Raji (cell line): ENCODE results near the gene NET1.

Source experiments
- POLR2A ChIP-seq: IDR thresholded peaks from 2 replicates; pipeline ENCODE4 v1.6.1; 2011; ENCODE audit warnings: low read depth, low read length, control low read depth; ENCODE audit not compliant: insufficient read depth

NET1 gene

DNA sequence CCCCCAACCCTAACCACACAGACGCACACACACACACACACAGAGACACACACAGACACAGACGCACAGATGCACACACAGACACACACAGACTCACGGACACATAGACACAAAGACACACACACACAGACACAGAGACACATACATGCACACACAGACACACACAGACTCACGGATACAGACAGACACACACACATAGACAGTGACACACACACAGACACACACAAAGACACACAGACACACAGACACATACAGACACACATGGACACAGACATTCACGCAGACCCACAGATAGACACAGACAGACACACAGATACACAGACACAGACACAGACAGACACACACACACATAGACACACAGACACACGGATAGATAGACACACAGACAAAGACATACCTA lies 84.9 kb downstream of the NET1 start:
- no peak for TF ChIP-seq POLR2A

DNA sequence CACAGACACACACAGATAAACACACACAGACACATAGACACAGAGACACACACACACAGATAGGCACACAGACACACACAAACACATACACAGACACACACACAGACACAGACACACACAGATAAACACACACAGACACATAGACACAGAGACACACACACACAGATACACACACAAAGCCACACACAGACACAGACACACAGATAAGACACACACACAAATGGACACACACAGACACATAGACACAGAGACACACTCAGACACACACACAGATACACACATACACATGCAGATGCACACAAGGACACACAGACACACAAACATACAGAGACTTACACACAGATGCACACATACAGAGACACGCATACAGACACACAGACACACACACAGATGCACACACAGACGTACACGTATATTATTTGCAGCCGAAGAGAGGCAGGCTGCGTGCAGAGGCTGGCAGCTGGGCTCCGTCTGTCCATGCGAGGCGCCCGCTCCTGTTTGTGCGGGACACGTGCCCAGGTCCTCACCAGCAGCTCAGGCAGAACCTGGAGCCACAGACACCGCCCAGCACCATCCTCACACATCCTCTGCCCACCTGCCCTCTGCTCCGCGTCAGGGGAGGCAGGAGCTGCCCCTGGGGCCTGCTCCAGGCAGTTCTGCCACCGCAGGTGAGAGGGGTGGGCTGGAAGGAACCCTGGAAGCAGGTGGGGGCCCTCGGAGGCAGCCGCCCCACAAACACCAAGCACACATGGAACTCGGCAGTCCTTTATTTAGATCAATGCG lies 85.8 kb downstream of the NET1 start:
- no peak for TF ChIP-seq POLR2A

DNA sequence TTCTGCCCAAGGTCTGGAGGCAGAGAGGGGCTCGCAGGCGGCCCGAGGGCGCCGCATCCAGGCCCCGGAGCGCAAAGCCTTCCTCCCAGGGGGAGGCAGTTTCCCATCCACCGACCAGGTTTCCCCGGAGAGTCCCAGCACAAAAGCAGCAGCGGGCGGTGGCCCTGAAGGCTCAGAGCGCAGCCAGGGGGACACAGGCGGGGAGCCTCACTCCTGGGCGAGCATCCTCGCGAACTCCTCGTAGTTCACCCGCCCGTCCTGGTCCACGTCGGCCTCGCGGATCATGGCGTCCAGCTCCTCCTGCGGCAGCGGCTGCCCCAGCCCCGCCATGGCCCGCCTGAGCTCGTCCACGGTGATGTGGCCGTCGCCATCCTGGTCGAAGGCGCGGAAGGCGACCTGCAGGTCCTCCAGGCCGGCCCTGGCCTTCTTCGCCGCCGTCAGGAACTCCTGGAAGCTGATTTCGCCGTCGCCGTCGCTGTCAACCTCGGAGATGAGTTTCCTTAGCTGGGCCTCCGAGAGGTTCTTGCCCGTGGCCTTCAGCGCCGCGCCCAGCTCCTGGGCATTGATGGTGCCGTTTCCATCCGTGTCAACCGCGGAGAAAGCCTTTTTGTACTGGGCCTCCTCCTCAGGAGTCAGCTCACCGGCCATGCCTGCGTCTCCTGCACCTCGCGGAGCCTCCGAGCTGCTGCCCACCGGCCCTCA lies 86.6 kb downstream of the NET1 start:
- no peak for TF ChIP-seq POLR2A

DNA sequence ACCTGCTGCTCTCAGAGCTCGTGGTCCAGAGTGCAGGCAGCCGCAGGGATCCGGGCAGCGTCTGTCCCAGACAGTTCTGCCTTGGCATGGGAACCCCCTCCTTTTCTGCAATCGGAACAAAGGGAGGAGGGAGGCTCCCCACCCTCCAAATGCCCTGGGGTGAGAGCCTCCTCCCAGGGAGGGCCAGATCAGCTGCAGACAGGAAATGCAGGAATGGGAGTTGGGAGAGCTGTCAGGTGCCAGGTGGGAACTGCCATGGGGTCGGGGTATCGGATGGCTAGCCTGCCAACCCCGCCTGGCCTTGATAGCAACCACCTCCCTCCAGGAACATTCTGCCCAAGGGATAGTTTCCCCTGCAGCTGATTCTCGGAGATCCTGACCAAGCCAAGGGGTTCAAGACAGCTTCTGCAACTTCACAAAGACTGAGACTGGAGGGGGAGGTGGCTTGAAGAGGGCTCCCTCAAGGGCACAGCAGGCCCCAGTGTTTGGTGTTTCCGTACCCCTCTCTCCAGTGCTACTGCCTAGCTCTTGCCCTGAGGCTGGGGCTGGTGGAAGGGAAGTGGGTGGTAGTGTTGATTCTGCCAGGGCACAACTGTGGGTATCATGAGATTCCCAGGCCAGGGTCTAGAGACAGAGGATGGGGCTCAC lies 87.3 kb downstream of the NET1 start, which contains the start of gene CALML5:
Gene CALML5, minus strand, starts transcription at position 78 of the 648 bp plus-strand sequence. CDS start 132 bp downstream, outside the sequence.
- no peak for TF ChIP-seq POLR2A

DNA sequence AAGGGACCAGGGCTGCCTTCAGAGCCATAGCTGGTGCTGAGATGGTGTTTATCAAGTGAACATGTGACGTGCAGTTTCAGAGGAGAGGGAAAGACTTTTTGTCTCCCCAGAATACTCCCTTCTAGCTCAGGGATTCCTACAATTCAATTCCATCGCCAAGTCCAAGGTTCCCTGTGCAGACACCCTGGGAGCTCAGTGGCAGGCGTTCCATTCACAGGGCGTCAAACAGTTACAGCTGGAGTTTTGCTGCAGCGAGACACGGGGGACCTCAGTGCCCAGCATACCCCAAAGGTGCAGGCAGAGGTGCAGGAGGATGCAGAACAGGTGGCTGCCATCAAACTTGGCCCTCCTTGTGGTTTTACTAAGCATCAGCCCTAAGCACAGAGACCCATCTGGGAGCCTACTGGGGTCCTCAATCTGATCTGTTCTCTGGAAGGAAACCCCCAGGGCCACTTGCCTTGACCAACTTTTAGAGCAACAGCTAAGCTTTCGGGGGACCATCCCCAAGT lies 87.9 kb downstream of the NET1 start:
- TF ChIP-seq POLR2A, result no peak

DNA sequence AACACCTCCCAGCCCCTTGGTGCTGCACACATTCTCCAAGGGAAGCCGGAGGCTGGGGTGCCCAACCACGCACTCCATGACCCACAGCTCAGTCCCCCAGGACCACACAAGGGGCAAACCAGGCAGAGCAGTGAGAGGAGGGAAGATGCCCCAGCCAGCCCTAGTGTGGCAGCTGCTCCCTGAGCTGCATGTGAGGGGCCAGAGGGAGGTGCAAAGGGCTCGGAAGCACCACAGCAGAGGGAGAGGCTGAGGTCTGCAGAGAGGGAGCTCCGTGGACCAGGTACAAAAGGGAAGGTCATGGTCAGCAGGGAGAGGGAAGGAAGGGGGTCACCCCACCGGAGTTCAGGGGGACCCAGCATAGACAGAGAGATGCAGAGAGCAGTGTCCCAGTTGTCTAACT lies 88.6 kb downstream of the NET1 start:
- TF ChIP-seq POLR2A, result no peak

DNA sequence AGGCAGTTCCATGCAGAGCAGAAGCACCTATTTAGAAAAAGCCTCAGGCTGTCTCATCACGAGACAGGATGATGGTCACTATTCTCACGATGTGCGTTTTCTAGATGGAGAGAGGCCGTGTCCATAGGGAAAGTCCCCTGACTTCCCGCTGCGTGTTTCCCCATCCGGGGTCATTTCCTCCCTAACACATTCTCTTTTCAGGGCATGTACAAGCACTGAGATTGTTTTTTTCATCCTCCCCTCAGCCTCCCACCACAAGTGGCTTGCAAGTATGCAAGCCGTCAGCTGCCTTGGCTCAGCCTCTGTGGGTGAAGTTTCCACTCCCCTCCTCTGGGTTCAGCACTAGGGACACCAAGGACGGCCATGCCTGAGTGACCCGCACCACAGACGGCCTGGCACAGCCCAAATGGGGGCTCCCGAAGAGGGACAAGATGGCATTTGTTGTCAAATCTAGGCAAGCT lies 89.7 kb downstream of the NET1 start:
- TF ChIP-seq POLR2A, result no peak

DNA sequence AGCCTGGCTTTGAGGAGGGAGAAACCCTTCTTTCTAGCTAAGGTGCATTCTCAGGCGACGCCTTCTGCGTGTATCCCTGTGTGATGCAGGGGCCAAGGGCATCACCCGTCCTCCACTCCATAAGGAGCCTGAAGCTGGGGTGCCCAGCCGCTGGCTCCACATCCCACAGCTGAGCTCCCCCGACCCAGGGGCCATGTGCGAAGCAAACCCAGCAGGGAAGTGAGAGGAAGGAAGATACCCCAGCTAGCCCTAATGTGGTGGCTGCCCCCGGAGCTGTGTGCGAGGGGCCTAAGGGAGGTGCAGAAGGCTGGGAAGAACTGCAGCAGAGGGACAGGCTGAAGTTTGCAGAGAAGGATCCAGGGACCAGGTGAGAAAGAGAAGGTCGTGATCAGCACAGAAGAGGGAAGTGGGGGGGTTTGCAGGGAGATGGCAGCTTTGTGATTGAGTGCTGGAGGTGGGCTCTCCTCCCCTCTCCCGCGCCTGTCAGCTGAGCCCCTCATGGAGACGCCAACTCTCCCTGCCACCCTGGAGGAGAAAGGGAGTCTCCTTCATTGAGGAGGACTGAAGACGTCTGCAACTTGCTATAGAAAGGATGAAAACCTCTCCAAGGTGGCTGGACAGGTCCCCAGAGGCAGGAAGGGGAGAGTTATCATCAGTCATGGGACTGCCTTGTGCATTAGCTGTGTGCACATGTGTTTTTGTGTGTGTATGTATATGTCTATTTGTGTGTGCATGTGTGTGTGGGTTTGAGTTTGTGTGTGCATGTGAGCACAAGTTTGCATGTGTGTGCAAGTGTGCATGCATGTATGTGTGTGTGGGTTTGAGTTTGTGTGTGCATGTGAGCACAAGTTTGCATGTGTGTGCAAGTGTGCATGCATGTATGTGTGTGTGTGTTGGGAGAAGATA lies 90.5 kb downstream of the NET1 start:
- no peak for TF ChIP-seq POLR2A

DNA sequence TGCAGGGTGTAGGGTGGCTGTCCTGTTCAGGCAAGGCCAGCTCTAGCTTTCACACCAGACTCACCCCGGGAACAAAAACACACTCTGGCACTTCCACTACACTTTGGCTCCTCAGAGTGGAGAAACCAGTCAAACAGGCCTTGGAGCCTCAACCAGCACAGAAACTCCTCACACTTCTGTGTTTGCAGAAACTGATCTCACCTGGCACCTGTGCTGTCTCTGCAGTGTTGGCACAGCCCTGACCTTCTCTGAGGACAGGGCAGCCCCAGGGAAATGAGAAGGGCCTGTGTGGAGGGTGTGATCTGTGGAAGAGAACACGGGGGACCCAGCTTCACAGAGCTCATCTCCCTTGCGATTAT lies 91.1 kb downstream of the NET1 start:
- no peak for TF ChIP-seq POLR2A

DNA sequence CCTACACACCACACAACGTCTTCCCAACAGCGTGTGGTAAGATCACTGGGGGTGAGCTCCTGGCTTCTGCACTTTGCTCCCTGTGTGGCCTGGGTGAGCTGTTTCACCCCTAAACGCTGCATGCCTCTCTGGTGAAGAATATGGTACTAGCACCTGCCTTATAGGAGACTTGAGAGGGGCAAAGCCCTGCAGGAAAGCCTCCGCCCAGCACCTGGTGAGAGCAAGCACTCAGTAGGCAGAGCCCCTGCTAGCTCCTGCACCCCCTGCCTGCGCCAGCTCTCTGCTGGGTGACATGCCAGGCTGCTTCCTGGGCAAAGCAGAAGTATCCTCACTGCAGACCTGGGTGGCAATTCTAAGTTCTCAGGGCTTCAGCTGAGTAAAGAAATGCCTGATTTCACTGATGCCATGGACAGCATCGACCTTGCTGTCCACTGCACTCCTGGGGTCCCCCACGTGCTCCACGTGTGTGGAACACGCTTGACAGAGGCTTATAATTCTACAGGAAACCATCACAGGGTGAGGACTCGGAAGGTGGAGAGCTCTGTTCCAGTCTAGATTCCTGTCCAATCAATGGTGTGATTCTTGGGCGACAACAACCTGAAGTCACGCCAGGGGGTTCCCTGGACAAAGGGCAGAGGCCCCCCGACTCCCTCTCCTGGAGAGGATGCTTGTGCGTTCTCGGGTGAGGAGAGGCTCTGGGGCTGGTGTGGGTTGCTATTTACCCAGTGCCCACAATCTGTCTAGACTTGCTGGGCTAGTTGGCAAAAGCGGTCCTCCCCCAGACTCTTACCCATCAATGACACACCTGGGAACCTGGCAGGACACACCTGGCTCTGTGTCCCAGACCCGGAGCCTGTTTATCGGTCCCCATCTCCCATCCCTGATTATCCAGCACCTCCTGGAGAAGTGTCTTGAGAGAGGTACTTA lies 92.1 kb downstream of the NET1 start:
- TF ChIP-seq POLR2A, result no peak

DNA sequence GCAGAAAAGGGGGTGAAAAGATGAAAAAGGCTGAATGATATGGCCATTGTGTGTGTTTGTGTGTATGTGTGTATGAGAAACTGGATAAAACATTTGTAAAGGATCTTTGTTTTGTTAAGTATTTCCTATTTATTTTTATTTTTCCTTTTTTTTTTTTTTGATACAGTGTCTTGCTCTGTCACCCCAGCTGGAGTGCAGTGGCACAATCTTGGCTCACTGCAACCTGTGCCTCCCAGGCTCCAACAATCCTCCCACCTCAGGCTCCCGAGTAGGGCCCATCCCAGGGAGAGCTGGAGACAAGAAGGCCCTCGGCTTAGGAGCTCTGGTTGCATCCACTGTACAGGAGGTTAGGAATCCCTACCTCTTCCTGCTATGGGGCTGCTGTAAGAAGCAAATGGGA lies 93.9 kb downstream of the NET1 start:
- no peak for TF ChIP-seq POLR2A

DNA sequence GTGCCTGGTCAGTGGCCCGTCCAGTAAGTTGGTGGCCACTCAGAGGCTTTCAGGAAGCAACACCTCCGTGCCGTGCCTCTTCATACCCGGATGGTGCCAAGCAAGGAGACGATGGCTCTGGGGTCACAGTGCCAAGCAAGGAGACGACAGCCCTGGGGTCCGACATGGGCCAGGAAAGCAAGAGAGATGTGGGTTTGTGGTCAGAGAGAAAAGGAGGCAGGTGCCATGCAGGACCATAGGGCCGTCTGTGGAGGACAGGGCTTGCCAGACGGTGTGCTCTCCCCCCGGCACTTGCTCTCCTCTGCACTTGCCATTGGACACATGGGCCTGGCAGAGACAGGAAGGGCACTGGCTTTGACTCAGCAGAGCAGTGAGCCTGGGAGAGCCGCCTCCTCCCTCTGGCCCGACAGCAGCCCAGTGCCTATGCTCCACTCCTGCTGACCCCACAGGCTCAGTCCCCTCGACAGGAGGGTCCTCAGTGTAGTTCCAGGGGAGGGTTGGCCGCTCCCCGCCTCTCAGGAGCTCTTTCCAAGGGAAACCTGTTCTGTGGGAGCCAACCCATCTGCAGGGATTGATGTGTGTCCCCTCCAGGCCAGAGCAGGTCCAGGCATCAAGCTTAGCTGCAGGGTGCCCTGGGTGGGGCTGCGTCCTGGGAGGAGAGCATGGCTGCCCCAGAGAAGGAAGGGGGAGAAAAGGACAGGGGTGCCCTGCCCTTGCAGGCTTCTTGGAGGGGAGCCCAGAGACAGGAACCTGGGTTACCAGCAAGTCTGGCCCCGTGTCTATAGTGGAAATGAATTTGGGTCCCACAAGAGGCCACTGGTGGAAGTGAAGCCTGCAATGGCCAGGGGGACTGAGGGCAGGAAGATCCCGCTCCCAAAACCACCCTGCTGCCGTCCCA lies 94.6 kb downstream of the NET1 start:
- no peak for TF ChIP-seq POLR2A
